ENCODE data around the gene KDM3B. TPM values are rescaled to one million over a fixed set of nuclear protein-coding genes. Genes with fewer than 3 reads are reported as not detected.
"Not testable (repeated sequence)": the region's sequence is repeated elsewhere in the genome, so short reads cannot be mapped to it uniquely, and the experiment has no call there.

KDM3B gene
- total RNA-seq, 1 donor from 2014 or later = 60.4 TPM

DNA sequence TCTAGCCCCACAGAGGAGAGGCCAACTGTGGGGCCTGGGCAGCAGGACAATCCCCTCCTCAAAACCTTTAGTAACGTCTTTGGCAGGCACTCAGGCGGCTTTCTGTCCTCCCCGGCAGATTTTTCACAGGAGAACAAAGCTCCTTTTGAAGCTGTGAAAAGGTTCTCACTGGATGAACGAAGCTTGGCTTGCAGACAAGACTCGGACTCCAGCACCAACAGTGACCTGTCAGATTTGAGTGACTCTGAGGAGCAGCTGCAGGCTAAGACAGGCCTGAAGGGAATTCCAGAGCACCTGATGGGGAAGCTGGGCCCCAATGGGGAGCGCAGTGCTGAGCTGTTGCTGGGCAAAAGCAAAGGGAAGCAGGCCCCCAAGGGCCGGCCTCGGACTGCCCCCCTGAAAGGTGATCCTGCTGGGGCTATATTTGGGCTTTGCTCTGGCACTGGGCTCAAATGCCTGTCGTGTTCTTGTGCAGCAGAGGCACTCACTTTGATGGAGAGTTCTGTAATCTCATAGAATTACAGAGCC, 39.4 kb downstream of the KDM3B start:
- DNase-seq = no peak

DNA sequence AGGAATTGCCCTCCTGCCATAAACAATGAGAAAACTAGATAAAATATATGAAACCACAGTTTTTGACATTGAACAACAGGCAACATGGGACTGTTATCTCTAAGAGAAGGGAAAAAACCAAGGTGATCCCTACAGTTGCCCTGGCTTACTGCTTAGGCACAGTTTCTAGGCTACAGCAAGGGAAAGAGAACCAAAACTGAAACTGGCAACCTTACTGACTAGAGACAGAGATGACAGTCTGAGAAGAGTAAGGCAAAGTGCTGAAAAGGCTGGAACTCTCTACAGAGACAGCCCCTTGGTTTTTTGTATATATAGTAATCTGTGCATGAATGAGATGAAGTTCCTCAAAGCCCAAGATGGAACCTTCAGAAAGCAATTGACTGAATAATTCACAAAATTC, 50.2 kb downstream of the KDM3B start:
- DNase-seq = no peak

DNA sequence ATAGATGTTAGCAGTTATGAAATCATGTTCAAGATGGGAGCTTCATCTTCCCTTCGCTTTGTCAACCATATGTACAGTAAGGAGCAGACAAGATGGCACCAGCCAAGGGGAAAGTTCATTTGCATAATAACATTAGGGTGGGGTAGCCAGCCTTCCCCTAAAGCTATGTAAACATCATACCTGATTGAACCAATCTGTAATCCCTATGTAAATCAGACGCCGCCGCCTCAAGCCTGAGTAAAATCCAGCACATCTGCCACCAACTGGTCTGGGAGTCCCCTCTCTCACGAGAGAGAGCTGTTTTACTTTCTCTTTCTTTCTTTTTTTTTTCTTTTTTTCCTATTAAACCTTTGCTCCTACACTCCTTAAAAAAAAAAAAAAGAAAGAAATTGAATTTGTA, 55.5 kb downstream of the KDM3B start:
- DNase-seq = no peak

DNA sequence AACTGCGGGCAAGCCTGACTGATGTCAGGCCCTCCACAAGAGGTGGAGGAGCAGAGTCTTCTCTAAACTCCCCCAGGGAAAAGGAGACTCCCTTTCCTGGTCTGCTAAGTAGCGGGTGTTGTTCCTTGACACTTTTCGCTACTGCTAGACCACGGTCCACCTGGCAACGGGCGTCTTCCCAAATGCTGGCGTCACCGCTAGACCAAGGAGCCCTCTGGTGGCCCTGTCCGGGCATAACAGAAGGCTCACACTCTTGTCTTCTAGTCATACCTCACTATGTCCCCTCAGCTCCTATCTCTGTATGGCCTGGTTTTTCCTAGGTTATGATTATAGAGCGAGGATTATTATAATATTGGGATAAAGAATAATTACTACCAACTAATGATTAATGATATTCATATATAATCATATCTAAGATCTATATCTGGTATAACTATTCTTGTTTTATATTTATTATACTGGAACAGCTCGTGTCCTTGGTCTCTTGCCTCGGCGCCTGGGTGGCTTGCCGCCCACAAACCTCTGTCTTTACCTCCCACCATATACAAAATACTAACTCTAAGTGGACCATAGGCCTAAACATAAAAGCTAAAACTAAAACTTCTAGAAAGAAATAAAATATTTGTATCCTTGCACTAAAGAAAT, 58.6 kb downstream of the KDM3B start:
- not testable (repeated sequence) for DNase-seq

DNA sequence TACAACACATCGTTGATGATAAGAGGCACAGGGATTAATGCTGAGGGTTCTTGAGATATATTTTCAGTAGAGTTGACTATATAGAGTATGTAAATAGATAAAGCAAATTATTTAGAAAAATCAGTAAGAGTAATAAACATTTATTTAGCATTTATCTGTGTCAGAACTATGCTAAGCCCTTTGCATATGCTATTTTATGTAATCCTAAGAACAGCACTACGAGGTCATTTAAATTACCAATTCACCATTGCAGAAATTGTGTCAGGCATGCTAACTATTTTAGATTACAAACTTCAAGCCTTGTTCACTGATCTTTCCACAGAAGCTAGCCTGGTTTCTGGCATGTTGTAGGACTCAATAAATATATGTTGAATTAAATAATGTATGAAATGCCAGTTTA, 66.0 kb downstream of the KDM3B start:
- no peak for DNase-seq

DNA sequence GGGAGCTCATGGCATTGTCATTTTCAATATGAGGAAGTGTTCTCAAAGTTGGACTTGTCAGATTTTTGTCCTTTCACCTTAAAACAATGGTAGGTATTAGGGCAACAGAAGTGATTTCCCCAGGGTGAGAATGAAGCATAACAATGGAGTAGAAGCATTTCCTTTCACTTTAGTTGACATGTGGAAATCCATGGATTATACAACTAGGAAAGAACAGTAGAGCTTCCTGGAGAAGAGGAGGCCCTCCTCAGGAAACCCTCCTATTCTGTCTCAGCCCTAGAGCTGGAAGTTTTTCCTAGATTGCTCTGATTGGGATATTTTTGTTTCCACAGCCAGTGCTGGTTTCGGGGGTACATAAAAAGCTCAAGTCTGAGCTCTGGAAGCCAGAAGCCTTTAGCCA, 72.6 kb downstream of the KDM3B start:
- DNase-seq = no peak

DNA sequence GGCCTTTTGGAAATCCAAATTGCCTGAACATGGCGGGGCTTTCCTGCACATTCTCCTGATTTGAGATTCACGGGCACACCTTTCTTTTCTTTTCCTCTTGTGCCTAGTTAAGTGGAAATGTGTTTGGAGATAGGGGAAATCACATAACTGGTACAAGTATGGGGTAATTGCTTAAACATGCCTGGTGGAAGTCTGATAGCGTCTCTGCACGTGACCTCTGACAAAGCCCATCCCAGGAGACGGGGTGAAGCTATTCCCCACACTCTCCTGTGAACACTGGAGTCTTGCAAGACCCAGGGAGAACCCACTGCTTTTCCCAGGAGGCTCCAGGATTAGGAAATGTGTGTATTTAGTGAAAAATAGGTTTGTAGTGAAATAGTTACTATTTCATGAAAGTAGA, 83.5 kb downstream of the KDM3B start:
- DNase-seq = no peak

DNA sequence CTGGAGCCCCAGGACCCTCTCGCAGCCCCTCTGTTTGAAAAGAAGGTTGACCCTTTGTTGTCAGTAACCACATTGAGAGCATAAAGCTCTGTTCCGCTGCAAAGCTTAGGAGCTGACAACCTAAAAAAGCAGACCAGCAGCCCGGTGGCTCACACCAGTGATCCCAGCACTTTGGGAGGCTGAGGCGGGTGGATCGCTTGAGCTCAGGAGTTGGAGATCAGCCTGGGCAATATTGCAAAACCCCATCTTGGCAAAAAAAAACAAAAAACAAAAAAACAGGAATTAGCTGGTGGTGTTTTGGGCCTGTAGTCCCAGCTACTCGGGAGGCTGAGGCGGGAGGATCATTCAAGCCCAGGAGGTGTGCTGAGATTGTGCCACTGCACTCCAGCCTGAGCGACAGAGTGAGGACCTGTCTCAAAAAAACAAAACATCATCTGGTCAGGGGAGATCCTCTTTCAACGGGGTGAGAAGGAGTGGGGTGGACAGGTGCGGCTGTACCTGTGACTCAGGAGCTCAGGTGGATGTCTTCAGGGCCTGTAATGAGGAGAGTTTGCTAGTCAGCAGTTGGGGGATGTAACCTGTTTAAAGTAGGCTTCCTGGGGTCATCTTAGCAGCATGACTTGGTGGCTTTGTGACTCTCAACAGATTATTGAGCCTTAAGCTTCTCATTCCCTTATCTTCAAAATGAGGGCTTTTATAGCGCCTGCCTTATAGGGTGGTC, 85.7 kb downstream of the KDM3B start:
- DNase-seq = no peak

DNA sequence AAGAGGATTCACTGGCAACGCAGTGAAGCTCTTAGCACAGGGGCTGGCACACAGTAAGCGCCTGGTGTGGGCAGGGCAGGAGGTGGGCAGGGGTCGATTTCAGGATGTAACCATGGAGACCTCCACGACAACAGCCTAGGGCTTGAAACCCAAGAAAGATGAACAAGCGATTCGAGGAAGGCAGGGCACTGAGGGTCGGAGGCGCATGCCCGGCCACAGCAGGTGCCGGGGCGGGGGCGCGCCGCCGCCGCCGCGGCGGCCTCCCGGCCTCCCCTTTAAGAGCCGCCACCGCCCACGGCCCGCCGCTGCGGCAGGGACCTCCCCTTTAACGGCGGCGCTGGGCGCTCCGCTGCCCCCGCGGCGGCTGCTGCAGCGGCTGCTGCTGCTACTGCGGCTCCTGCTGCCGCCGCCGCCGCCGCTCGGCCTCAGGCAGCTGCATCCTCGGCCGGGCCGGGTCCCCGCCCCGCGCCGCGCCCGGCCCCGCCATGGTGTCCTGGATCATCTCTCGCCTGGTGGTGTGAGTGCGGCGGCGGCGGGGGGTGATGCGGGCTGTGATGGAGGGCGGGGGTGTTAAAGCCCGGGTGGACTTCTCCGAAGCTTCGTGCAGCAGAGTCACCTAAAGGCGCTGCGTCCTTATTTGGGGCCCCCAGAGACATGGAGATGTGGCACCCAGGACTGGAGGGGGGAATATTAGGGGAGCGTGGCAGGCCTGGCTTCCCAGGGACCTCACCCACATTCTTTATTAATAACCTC, 86.4 kb downstream of the KDM3B start, which contains the start of gene REEP2:
REEP2 (plus strand) TSS at position 334 of the 753 bp plus-strand sequence; CDS start at position 486, 152 bp downstream.
- DNase-seq = no peak

DNA sequence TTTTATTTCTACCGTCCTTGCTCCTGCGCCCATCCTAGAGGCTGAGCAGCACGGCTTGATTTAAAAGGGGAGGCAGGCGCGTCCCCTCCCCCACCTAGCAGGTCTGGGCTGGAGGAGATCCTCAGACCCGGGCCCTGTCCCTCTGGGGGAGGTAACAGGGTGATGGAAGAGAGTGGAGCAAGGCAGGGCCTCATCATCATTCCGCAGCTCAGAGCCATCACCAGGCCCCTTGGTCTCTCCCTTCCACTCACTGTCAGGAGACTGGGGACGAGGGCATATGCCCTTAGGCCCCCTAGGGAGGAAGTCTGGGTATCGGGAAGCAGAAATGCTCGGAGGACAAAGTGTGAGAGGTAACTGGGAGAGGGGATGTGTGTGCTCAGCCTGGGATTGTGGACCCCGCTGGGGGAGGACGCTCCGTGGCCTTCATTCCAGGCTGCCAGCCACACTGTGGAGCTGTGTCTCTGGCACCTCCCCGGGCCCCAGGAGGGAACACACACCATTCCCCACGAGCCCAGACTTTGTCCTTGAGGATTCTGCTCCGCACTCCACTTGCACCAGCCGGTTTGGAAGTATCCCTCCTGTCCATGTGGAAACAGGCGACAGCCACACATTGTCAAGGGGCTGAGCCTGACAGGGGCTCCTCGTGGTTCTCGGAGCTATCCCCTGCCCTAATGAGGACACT, 87.1 kb downstream of the KDM3B start:
- DNase-seq = no peak

DNA sequence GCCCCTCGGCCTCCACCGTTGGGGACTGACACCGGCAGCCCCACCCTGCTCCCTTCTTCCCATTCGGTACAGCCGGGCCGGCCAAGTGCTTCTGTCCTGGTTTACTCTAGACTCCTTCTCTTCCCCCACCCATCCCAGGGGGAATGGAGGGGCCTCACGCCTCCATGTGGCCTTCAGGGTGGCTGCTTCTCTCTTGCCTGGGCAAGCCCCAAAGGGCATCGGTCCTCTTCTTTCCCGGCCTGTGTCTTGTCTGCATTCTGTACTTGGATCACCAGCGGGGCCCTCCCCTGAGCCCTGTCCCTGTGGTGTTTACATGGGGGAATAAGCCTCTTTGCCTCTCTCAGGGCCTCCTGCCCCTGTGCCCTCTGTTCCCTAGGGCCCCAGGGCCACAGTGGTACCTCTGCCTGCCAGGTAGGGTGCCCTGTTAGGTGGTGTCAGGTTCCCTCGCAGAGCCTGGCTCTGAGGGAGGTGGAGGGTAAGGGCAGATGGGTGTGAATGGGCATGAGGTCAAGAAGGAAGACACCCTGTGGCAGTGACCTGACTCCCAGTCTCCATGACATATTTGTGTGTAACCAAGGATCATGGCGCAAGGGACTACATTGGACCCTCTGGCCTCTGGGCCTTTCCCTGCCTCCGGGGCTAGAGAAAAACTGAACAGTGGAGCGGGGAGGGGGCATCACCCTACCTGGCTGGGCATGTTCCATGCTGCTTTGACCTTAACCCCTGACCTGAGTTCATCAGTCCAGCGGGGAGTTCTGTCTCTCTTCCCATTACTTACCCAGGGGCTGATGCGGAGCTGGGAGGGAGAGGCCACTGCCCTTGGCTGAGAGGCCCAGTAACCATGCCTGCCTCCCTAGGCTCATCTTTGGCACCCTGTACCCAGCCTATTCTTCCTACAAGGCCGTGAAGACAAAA, 87.9 kb downstream of the KDM3B start:
- no peak for DNase-seq

DNA sequence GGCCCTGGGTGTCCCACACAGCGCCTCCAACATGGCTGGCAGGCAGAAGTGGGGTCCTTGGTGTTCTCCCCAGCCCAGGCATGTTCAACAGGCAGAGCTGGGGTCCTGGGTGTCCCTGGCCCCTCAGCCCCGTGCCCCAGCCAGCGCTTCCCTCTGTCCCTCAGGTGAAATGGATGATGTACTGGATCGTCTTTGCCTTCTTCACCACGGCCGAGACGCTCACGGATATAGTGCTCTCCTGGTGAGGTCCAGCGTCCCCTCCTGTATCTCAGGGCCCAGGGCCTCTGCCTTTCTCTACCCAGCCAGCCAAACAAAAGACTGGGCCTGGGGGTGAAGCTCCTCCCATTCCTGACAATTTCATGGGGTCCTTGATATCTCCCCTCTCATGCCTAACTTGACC, 88.7 kb downstream of the KDM3B start:
- no peak for DNase-seq

DNA sequence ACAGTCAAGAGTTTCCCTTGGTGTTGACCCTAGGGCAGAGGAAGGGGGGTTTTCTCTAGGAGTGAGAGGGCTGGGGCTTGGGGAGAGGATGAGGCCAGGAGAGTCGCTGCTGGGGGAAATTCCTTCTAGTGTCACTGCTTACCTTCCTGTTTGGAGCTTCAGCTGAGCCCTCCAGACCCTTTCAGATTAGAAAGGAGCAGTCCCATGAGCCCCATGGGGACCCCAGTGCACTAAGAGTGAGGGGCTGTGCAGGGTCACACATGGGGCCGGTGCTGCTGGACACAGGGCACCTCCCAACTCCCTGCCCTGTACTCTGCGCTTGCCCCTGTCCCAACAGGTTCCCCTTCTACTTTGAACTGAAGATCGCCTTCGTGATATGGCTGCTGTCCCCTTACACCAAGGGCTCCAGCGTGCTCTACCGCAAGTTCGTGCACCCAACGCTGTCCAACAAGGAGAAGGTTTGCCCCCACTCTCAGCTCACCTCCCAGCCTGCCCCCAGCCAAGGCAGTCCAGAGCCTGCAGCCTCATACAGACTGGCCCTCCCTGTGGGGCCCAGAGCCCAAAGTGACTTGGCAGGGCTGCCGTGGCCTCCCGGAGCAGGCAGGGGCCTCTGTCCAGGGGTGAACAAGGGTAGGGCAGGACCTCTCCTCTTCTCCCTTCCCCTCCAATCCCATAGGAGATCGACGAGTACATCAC, 91.7 kb downstream of the KDM3B start:
- DNase-seq = no peak

DNA sequence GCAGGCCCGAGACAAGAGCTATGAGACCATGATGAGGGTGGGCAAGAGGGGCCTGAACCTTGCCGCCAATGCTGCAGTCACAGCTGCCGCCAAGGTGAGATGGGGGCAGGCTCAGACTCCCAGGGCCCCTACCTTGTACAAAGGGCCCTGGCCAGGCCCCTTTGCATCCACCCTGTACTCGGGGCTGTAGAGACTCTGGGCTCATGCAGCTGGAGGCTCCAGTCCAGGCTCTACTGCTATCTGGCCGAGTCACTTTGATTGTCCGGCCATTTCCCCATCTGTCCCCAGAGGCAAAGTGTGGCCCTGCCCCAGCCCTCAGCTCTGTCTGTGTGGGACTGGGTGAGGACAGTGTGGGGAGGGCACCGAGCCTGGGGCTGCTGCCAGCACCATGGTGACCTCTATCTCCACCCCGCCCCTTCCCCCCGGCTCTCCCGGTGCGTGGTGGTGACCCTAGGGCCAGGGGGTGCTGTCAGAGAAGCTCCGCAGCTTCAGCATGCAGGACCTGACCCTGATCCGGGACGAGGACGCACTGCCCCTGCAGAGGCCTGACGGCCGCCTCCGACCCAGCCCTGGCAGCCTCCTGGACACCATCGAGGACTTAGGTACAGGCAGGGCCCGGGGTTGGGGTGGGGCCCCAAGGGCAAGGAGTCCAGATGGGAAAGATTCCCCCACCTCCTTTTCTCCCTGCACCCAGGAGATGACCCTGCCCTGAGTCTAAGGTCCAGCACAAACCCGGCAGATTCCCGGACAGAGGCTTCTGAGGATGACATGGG, 92.5 kb downstream of the KDM3B start:
- no peak for DNase-seq

DNA sequence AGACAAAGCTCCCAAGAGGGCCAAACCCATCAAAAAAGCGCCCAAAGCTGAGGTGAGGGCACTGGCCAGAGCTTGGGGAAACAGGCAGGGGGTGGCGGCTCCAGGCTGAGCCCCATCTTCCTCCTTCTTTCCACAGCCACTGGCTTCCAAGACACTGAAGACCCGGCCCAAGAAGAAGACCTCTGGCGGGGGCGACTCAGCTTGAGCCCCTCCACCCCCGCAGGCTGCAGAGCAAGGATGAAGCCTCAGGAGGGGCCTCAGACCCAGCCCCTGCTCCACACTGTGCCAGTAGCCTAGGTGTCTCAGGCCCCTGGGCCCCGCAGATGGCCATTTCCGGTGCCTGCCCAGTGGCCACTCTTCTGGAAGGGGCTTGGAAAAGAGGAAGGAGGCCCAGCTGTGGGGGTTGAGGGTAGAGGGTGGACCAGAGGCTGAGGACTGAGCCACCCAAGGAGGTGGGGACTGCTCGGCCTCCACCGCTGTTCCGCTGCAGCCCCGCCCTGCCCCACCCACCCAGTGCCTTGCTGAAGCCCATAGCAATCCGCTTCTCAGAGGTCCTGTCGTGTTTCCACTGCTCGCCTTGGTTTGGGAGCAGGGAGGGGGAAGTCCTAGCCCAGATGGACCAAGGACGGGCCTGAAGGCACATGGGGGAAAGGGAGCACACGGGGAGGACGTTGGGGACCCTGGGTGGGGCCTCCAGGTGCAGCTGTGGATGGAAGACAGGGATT, 93.2 kb downstream of the KDM3B start:
- no peak for DNase-seq

DNA sequence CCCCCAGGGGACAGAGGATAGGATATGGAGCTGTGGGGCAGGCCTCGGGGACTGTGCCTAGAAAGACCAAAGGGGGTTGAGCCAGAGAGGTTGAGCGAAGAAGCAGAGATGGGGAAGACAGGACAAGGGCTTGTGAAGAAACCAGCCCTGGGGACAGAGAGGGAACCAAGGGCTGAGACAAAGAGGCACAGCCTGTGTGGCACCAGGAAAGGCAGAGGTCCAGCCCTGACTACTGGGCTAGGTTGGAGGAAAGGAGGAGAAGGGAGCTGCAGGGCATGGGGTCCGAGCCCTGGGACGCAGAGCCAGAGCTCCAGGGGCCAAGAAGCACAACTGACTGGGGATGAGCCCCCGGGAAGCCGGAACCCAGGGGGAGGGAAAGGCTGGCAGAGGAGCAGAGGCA, 95.6 kb downstream of the KDM3B start:
- DNase-seq = no peak

DNA sequence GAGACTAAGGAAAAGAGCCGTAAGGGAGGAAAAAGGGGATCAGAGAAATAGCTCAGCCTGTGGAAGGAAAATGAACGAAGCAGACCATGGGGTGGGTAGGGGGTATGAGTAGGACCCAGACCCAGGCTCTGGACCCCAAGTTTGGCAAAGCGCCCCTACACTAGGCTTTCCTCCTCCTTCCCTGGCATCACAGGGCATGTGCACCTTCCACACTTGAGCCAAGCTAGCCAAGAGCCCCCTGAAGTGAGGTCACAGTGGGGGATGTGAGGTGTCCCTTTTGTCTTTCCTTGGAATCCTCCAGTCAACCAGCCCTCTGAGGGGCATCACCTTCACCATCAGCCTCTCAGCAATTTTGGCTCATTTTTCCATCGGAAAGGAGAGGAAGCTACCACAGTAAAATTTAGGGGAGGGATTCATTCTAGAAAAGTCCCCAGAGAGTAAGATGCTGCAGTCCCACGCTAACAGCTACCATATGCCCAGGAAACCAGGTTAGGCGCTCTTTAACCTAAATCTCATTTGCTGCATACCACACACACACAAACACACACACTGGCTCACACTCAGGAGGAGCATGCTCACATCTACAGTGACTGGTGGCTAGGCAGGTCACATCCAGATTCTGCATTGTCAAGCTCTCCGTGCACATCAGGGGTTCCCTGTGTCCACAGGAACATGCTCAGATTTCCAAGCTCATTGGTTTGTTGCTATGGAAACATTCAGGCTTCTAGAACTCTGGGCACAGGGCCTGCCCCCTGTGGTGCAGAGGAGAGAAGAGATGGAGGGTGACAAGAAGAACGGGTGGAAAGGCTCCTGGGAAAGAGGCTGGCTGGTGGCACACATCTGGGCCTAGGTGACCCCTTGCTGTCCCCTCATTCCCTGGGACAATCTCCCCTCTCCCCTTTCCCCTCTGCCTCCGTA, 96.3 kb downstream of the KDM3B start:
- DNase-seq = no peak

Data from skin of body (tissue), 2 donors.